HCT116 (cell line): ENCODE data around the gene ERLIN1.

ENCODE experiments used
- ELF1 ChIP-seq: IDR thresholded peaks from 2 replicates; pipeline ENCODE4 v1.6.1; 2012; ENCODE audit warnings: low read depth, borderline replicate concordance
- EZH2 ChIP-seq: fragments of 200-600 bp; sonication (generic); IDR thresholded peaks from 2 replicates; pipeline ENCODE4 v1.6.1; 2017; ENCODE audit warnings: antibody characterized with exemption, mixed run types
- FOSL1 ChIP-seq: IDR thresholded peaks from 2 replicates; pipeline ENCODE4 v1.6.1; 2012; ENCODE audit warnings: low read depth
- POLR2A ChIP-seq: IDR thresholded peaks from 2 replicates; pipeline ENCODE4 v1.7.0; 2011; ENCODE audit warnings: borderline replicate concordance; ENCODE audit not compliant: insufficient read depth, insufficient read length; ENCODE audit errors: extremely low read depth
- POLR2AphosphoS5 ChIP-seq: IDR thresholded peaks from 2 replicates; pipeline ENCODE4 v1.6.1; 2011; ENCODE audit warnings: mild to moderate bottlenecking, low read depth, low read length, moderate library complexity
- RAD21 ChIP-seq: IDR thresholded peaks from 2 replicates; pipeline ENCODE4 v1.6.1; 2012; ENCODE audit warnings: low read depth, mild to moderate bottlenecking
- SP1 ChIP-seq: IDR thresholded peaks from 2 replicates; pipeline ENCODE4 v1.6.1; 2012; ENCODE audit warnings: low read depth
- TF ChIP-seq, protein P1 (sequence below), 3 experiments: fragments of 200-600 bp in 1 of 3; sonication (generic) in 1 of 3; IDR thresholded peaks in 2 of 3; conservative IDR thresholded peaks in 1 of 3; 2 replicates each; pipeline ENCODE4 v1.5.1; 2012 to 2017; ENCODE audit warnings: low read depth in 2 of 3, low read length in 2 of 3, antibody characterized with exemption in 1 of 3, borderline replicate concordance in 1 of 3, control low read depth in 1 of 3, mild to moderate bottlenecking in 1 of 3, mixed read lengths in 1 of 3, mixed run types in 1 of 3, moderate library complexity in 1 of 3; ENCODE audit not compliant: insufficient read depth in 1 of 3
- TF ChIP-seq, protein P2 (sequence below): IDR thresholded peaks from 2 replicates; pipeline ENCODE4 v1.6.1; 2012; ENCODE audit warnings: low read depth

DNA sequence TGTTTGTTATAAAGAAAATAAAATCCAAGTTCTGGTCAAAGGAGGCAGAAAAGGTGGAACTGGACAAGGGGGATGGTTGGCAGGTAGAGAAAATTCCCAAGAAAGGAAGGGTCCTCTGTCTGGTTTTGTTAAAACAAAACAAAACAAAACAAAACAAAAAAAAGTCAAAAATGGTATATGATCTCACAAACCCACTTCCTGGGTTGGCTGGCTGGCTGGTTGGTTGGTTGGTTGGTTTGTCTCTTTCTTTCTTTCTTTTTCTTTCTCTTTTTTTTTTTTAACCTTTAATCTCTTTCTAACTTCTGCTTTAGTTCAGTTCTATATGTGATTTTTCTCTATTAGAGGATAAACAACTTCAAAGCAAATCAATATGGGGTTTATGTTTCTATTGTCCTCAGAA is 63.0 kb downstream of the ERLIN1 start:
- TF ChIP-seq RAD21, result no peak
- TF ChIP-seq POLR2AphosphoS5, result no peak
- TF ChIP-seq, protein P1, sequence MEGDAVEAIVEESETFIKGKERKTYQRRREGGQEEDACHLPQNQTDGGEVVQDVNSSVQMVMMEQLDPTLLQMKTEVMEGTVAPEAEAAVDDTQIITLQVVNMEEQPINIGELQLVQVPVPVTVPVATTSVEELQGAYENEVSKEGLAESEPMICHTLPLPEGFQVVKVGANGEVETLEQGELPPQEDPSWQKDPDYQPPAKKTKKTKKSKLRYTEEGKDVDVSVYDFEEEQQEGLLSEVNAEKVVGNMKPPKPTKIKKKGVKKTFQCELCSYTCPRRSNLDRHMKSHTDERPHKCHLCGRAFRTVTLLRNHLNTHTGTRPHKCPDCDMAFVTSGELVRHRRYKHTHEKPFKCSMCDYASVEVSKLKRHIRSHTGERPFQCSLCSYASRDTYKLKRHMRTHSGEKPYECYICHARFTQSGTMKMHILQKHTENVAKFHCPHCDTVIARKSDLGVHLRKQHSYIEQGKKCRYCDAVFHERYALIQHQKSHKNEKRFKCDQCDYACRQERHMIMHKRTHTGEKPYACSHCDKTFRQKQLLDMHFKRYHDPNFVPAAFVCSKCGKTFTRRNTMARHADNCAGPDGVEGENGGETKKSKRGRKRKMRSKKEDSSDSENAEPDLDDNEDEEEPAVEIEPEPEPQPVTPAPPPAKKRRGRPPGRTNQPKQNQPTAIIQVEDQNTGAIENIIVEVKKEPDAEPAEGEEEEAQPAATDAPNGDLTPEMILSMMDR (IDR thresholded peaks at IDR 0.05 in 2 of 3, conservative IDR thresholded peaks at IDR 0.05 in 1 of 3; ENCODE audit: borderline replicate concordance in 1 of 3, insufficient read depth in 1 of 3, low read depth in 2 of 3, low read length in 2 of 3), result no peak
- TF ChIP-seq, protein P2, sequence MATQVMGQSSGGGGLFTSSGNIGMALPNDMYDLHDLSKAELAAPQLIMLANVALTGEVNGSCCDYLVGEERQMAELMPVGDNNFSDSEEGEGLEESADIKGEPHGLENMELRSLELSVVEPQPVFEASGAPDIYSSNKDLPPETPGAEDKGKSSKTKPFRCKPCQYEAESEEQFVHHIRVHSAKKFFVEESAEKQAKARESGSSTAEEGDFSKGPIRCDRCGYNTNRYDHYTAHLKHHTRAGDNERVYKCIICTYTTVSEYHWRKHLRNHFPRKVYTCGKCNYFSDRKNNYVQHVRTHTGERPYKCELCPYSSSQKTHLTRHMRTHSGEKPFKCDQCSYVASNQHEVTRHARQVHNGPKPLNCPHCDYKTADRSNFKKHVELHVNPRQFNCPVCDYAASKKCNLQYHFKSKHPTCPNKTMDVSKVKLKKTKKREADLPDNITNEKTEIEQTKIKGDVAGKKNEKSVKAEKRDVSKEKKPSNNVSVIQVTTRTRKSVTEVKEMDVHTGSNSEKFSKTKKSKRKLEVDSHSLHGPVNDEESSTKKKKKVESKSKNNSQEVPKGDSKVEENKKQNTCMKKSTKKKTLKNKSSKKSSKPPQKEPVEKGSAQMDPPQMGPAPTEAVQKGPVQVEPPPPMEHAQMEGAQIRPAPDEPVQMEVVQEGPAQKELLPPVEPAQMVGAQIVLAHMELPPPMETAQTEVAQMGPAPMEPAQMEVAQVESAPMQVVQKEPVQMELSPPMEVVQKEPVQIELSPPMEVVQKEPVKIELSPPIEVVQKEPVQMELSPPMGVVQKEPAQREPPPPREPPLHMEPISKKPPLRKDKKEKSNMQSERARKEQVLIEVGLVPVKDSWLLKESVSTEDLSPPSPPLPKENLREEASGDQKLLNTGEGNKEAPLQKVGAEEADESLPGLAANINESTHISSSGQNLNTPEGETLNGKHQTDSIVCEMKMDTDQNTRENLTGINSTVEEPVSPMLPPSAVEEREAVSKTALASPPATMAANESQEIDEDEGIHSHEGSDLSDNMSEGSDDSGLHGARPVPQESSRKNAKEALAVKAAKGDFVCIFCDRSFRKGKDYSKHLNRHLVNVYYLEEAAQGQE, result no peak
- TF ChIP-seq POLR2A, result no peak
- no peak for TF ChIP-seq EZH2
- no peak for TF ChIP-seq SP1
- TF ChIP-seq FOSL1, result no peak
- TF ChIP-seq ELF1, result no peak
